Measurements from ENCODE around the gene KXD1.
"Not testable (repeated sequence)": the region's sequence is repeated elsewhere in the genome, so short reads cannot be mapped to it uniquely, and the experiment has no call there.

Gene KXD1

DNA sequence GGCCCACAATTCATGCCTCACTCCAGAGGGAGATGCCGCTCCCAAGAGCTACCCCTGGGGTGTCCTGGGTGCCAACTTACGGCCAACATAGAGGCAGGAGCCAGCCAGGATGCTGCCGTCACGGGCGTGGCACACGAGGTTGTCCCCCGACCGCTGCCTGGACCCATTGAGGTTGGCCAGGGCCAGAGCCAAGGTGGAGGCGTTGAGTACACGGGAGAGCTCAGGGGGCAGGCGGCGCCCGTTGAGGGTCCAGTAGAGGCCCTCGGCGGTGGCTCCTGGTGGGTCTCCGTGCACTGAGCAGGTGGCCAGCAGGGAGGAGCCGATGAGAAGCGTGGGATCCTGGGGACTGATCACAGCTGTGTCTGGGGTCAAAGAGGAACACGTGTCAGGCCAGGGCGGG, 41.8 kb downstream of the KXD1 start:
- H3K27me3 ChIP-seq (ENCODE audit: low read length): no peaks in the 10 kb centered on the region
- no peak overlapping the region for H3K27ac ChIP-seq (ENCODE audit: low read depth, low read length)
- H3K79me2 ChIP-seq (ENCODE audit: insufficient read depth, low read length): no peaks in the 10 kb centered on the region
- H3K4me3 ChIP-seq (ENCODE audit: insufficient read depth, low read length, poor library complexity, severe bottlenecking): no peak overlapping the region
- TF ChIP-seq, protein P1, sequence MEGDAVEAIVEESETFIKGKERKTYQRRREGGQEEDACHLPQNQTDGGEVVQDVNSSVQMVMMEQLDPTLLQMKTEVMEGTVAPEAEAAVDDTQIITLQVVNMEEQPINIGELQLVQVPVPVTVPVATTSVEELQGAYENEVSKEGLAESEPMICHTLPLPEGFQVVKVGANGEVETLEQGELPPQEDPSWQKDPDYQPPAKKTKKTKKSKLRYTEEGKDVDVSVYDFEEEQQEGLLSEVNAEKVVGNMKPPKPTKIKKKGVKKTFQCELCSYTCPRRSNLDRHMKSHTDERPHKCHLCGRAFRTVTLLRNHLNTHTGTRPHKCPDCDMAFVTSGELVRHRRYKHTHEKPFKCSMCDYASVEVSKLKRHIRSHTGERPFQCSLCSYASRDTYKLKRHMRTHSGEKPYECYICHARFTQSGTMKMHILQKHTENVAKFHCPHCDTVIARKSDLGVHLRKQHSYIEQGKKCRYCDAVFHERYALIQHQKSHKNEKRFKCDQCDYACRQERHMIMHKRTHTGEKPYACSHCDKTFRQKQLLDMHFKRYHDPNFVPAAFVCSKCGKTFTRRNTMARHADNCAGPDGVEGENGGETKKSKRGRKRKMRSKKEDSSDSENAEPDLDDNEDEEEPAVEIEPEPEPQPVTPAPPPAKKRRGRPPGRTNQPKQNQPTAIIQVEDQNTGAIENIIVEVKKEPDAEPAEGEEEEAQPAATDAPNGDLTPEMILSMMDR (IDR thresholded peaks at IDR 0.05; ENCODE audit: insufficient read depth, low read length, poor library complexity, severe bottlenecking): no peak
- no peak for TF ChIP-seq EZH2phosphoT487 (conservative IDR thresholded peaks at IDR 0.05; ENCODE audit: low read length)
- H3K9ac ChIP-seq (ENCODE audit: low read length): no peak overlapping the region
- H2AFZ ChIP-seq (ENCODE audit: low read depth, low read length, severe bottlenecking): no peak overlapping the region
- no peaks in the 10 kb centered on the region for H3K36me3 ChIP-seq (ENCODE audit: low read length)
- H3F3A ChIP-seq (ENCODE audit: insufficient read depth): no peaks in the 10 kb centered on the region
- no peaks in the 10 kb centered on the region for H3K9me2 ChIP-seq (replicated peaks; ENCODE audit: insufficient read depth, low read length)
- H4K20me1 ChIP-seq (ENCODE audit: low read depth, low read length): no peaks in the 10 kb centered on the region
- no peaks in the 10 kb centered on the region for H3K9me3 ChIP-seq (ENCODE audit: insufficient read depth, low read length)
- H3K4me2 ChIP-seq (ENCODE audit: low read depth, low read length, poor library complexity, severe bottlenecking): no peak overlapping the region

GRCh38 chr19:18600692-18601397, 43.2 kb downstream of the KXD1 start:
- H3K4me2 ChIP-seq (ENCODE audit: low read depth, low read length, poor library complexity, severe bottlenecking); H3K79me2 ChIP-seq (ENCODE audit: insufficient read depth, low read length); H3K9me3 ChIP-seq (ENCODE audit: insufficient read depth, low read length); H4K20me1 ChIP-seq (ENCODE audit: low read depth, low read length); H3K27ac ChIP-seq (ENCODE audit: low read depth, low read length); H3K9me2 ChIP-seq (replicated peaks; ENCODE audit: insufficient read depth, low read length); H3K9ac ChIP-seq (ENCODE audit: low read length); H2AFZ ChIP-seq (ENCODE audit: low read depth, low read length, severe bottlenecking); H3K27me3 ChIP-seq (ENCODE audit: low read length); H3K4me3 ChIP-seq (ENCODE audit: insufficient read depth, low read length, poor library complexity, severe bottlenecking); H3F3A ChIP-seq (ENCODE audit: insufficient read depth); H3K36me3 ChIP-seq (ENCODE audit: low read length): not testable (repeated sequence)

GRCh38 chr19:18601875-18602274, 44.2 kb downstream of the KXD1 start:
- Histone ChIP-seq H3K9me3 (ENCODE audit: insufficient read depth, low read length) (no peaks in the 10 kb centered on the region), H3K4me2 (ENCODE audit: low read depth, low read length, poor library complexity, severe bottlenecking) (no peak overlapping the region), H3F3A (ENCODE audit: insufficient read depth) (no peaks in the 10 kb centered on the region), H3K9me2 (replicated peaks; ENCODE audit: insufficient read depth, low read length) (no peaks in the 10 kb centered on the region), H3K9ac (ENCODE audit: low read length) (no peak overlapping the region), H3K4me3 (ENCODE audit: insufficient read depth, low read length, poor library complexity, severe bottlenecking) (no peak overlapping the region), H2AFZ (ENCODE audit: low read depth, low read length, severe bottlenecking) (no peak overlapping the region), H3K36me3 (ENCODE audit: low read length) (no peaks in the 10 kb centered on the region), H3K27ac (ENCODE audit: low read depth, low read length) (no peak overlapping the region), H3K79me2 (ENCODE audit: insufficient read depth, low read length) (no peaks in the 10 kb centered on the region), H3K27me3 (ENCODE audit: low read length) (no peaks in the 10 kb centered on the region), H4K20me1 (ENCODE audit: low read depth, low read length) (no peaks in the 10 kb centered on the region)
- TF ChIP-seq EZH2phosphoT487 (conservative IDR thresholded peaks at IDR 0.05; ENCODE audit: low read length): no peak
- TF ChIP-seq, protein P1 (IDR thresholded peaks at IDR 0.05; ENCODE audit: insufficient read depth, low read length, poor library complexity, severe bottlenecking): no peak

GRCh38 chr19:18603255-18603957, 45.7 kb downstream of the KXD1 start:
- no peaks in the 10 kb centered on the region for H4K20me1 ChIP-seq (ENCODE audit: low read depth, low read length)
- no peak overlapping the region for H3K27ac ChIP-seq (ENCODE audit: low read depth, low read length)
- no peak overlapping the region for H3K4me3 ChIP-seq (ENCODE audit: insufficient read depth, low read length, poor library complexity, severe bottlenecking)
- H3K9me3 ChIP-seq (ENCODE audit: insufficient read depth, low read length): no peaks in the 10 kb centered on the region
- TF ChIP-seq, protein P1 (IDR thresholded peaks at IDR 0.05; ENCODE audit: insufficient read depth, low read length, poor library complexity, severe bottlenecking): no peak
- 0 out of 2 replicates have a peak, but pooled peaks have one; percentile 27 for TF ChIP-seq EZH2phosphoT487 (conservative IDR thresholded peaks at IDR 0.05; ENCODE audit: low read length)
- H3K36me3 ChIP-seq (ENCODE audit: low read length): no peaks in the 10 kb centered on the region
- no peak overlapping the region for H3K4me2 ChIP-seq (ENCODE audit: low read depth, low read length, poor library complexity, severe bottlenecking)
- H3K79me2 ChIP-seq (ENCODE audit: insufficient read depth, low read length): no peaks in the 10 kb centered on the region
- 0 out of 2 replicates have a peak, but pooled peaks cover 2% of the 10 kb centered on the region for H3K27me3 ChIP-seq (ENCODE audit: low read length)
- H3F3A ChIP-seq (ENCODE audit: insufficient read depth): no peaks in the 10 kb centered on the region
- no peak overlapping the region for H3K9ac ChIP-seq (ENCODE audit: low read length)
- H3K9me2 ChIP-seq (replicated peaks; ENCODE audit: insufficient read depth, low read length): no peaks in the 10 kb centered on the region
- no peak overlapping the region for H2AFZ ChIP-seq (ENCODE audit: low read depth, low read length, severe bottlenecking)

All from SU-DHL-6 (cell line).